ENCODE measurements around the gene EHMT1. TPM values are rescaled to one million over a fixed set of nuclear protein-coding genes. Genes with fewer than 3 reads are reported as not detected.

Gene EHMT1
- total and polyA plus RNA-seq, 9 of the 15 experiments (the other 6 are each of a cell fraction or from before 2014, with no cell fraction given) = 2.2 to 76.0 (median 36.4) TPM

GRCh38 chr9:137818286-137818685 lies 199.5 kb downstream of the EHMT1 start (continued):
- TF ChIP-seq MBD1 (CRISPR knock-in tag; IDR thresholded peaks at IDR 0.05) (no peak), NCOA4 (IDR thresholded peaks at IDR 0.05; ENCODE audit: partially characterized antibody) (no peak), CHAMP1 (IDR thresholded peaks at IDR 0.05) (no peak), XRCC5 (IDR thresholded peaks at IDR 0.05; ENCODE audit: low read depth, low read length) (no peak)

- Histone ChIP-seq H3K4me3 (no peak overlapping the region), H3K9me3 (replicated peaks; ENCODE audit: control insufficient read depth, insufficient read depth, low read depth, low read length) (peaks cover 7% of the 10 kb centered on the region; the same call in 1 of the 2 replicates), H2AFZ (ENCODE audit: low read depth, low read length) (no peak overlapping the region), H3K9ac (ENCODE audit: insufficient read depth in 1 of 2, low read depth in 2 of 2, low read length in 2 of 2) (no peak overlapping the region), H3K36me3 (ENCODE audit: control insufficient read depth, insufficient read depth, low read length) (peaks cover 65% of the 10 kb centered on the region), H3K79me2 (ENCODE audit: control insufficient read depth, insufficient read depth, low read length) (no peaks in the 10 kb centered on the region), H3K27me3 (ENCODE audit: control insufficient read depth in 2 of 2, insufficient read depth in 2 of 2, low read length in 2 of 2) (no peaks in the 10 kb centered on the region), H4K20me1 (replicated peaks; ENCODE audit: control insufficient read depth, insufficient read depth, low read length) (0 out of 2 replicates have a peak, but pooled peaks cover 3% of the 10 kb centered on the region), H3K4me1 (replicated peaks in 1 of 2; ENCODE audit: control insufficient read depth in 2 of 2, insufficient read depth in 2 of 2, low read length in 2 of 2) (no peaks in the 10 kb centered on the region), H3K9me1 (ENCODE audit: control insufficient read depth, insufficient read depth, low read length) (no peaks in the 10 kb centered on the region), H3K27ac (ENCODE audit: extremely low read depth, low read depth, low read length) (no peak overlapping the region), H3K4me2 (ENCODE audit: insufficient read depth, low read length) (no peak overlapping the region)
- no peak for TF ChIP-seq ZNF263 (CRISPR knock-in tag; IDR thresholded peaks at IDR 0.05; ENCODE audit: borderline replicate concordance)
- in situ Hi-C loops (cut with MboI) (no loop called here), intact Hi-C loops (cut with micrococcal nuclease) (no loop called here)
- BruUV-seq (replicated peaks) = no TSS peak
- 95% methylated on average over 11 of the region's 11 CpGs for WGBS (ENCODE audit: insufficient coverage, low coverage, missing lambda C conversion rate)
- ChIA-PET POLR2A (no interaction called here), CTCF (ENCODE audit: low intra/inter-chr PET ratio) (no interaction called here)
- ATAC-seq (no peak), FAIRE-seq (no peak), DNase-seq (ENCODE audit: extremely low read depth in 1 of 4, low spot score in 3 of 4) (no peak)
Measured at GRCh38 chr9:137820161-137820855, 201.5 kb downstream of the EHMT1 start.
